ENCODE measurements around the gene DGKG.

GRCh38 chr3:186108941-186109865 lies 252.8 kb downstream of the DGKG start, which contains the start of gene ETV5:
- TF ChIP-seq POLR2A (IDR thresholded peaks at IDR 0.05; ENCODE audit: control extremely low read depth in 1 of 2, low read depth in 2 of 2, low read length in 2 of 2) (peak; percentile 67 to 89), TCF12 (IDR thresholded peaks at IDR 0.05; ENCODE audit: low read depth, low read length) (no peak), NRF1 (IDR thresholded peaks at IDR 0.05; ENCODE audit: low read depth, low read length) (peak; percentile 47), POLR2AphosphoS5 (IDR thresholded peaks at IDR 0.05; ENCODE audit: low read depth, low read length) (peak; percentile 81), RAD21 (IDR thresholded peaks at IDR 0.05 in 1 of 2, conservative IDR thresholded peaks at IDR 0.05 in 1 of 2; ENCODE audit: low read depth in 2 of 2, low read length in 2 of 2) (no peak; a peak in 1 of 4 replicates), CEBPB (IDR thresholded peaks at IDR 0.05; ENCODE audit: low read depth, low read length) (no peak; the same call in 1 of the 2 replicates)
- TF ChIP-seq, protein P1, sequence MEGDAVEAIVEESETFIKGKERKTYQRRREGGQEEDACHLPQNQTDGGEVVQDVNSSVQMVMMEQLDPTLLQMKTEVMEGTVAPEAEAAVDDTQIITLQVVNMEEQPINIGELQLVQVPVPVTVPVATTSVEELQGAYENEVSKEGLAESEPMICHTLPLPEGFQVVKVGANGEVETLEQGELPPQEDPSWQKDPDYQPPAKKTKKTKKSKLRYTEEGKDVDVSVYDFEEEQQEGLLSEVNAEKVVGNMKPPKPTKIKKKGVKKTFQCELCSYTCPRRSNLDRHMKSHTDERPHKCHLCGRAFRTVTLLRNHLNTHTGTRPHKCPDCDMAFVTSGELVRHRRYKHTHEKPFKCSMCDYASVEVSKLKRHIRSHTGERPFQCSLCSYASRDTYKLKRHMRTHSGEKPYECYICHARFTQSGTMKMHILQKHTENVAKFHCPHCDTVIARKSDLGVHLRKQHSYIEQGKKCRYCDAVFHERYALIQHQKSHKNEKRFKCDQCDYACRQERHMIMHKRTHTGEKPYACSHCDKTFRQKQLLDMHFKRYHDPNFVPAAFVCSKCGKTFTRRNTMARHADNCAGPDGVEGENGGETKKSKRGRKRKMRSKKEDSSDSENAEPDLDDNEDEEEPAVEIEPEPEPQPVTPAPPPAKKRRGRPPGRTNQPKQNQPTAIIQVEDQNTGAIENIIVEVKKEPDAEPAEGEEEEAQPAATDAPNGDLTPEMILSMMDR (IDR thresholded peaks at IDR 0.05; ENCODE audit: control extremely low read depth in 1 of 3, insufficient read depth in 1 of 3, low read depth in 1 of 3, low read length in 3 of 3): no peak
